HCT116 (cell line): ENCODE measurements around the gene BPIFB3. TPM values are rescaled to one million over a fixed set of nuclear protein-coding genes. Genes with fewer than 3 reads are reported as not detected.

ENCODE experiments used
- ATAC-seq: fragments of 200-7000 bp; cut with Tn5 transposase; 2 replicates; pipeline ENCODE4 v1.9.1; 2020; ENCODE audit warnings: mild to moderate bottlenecking, moderate library complexity
- BruUV-seq: library from RNA; stranded (reverse); fragments of 400-500 nt; replicated peaks from 2 replicates; lab custom pipeline; 2021; lab: Mats Ljungman, UMichigan
- CTCF ChIA-PET: fragments of 300-600 bp; sonication (Branson Sonifier 250); formaldehyde crosslinking; loops from one replicate; lab custom pipeline; 2021; ENCODE audit warnings: antibody characterized with exemption; lab: Charles Lee
- POLR2A ChIA-PET: fragments of 300-600, 350-600 bp; sonication (Branson Sonifier 250); formaldehyde crosslinking; loops from one replicate; lab custom pipeline; 2021; ENCODE audit warnings: antibody characterized with exemption; lab: Charles Lee
- RAD21 ChIA-PET, 2 experiments: fragments of 300-600 bp; sonication (Branson Sonifier 250); formaldehyde crosslinking; loops; one replicate each; lab custom pipeline; 2023; ENCODE audit warnings: low total read pairs in 2 of 2; ENCODE audit not compliant: uncharacterized antibody in 2 of 2, unreplicated experiment in 2 of 2, low non-redundant PET in 1 of 2; lab: Charles Lee
- DNase-seq: peaks from one replicate; pipeline ENCODE4 v3.0.0-alpha.2; 2010; ENCODE audit warnings: low read depth, low spot score
- H2AFZ ChIP-seq: fragments of 200-600 bp; shearing (Covaris generic), sonication (generic); 2 replicates; pipeline ENCODE4 v1.6.1; 2017; ENCODE audit warnings: low read depth, mixed run types, mixed read lengths, antibody characterized with exemption, low read length; ENCODE audit not compliant: poor library complexity, severe bottlenecking
- H3K27ac ChIP-seq: 2 replicates; pipeline ENCODE4 v1.5.1; 2012; ENCODE audit warnings: low read depth, low read length
- H3K27me3 ChIP-seq: fragments of 200-600 bp; sonication (generic); 2 replicates; pipeline ENCODE4 v1.6.1; 2016; ENCODE audit warnings: mixed run types, low read length, mixed read lengths; ENCODE audit not compliant: insufficient read depth
- H3K36me3 ChIP-seq, 2 experiments: fragments of 200-500 bp in 1 of 2; fragments of 200-600 bp in 1 of 2; sonication (Bioruptor generic) in 1 of 2; sonication (generic) in 1 of 2; 2 replicates each; pipeline versions ENCODE4 v1.5.1 to v1.6.1; 2014 to 2016; ENCODE audit warnings: low read length in 2 of 2, inconsistent platforms in 1 of 2, mixed read lengths in 1 of 2, mixed run types in 1 of 2; ENCODE audit not compliant: insufficient read depth in 2 of 2, control insufficient read depth in 1 of 2
- H3K4me1 ChIP-seq, 2 experiments: fragments of 200-600 bp in 1 of 2; sonication (generic) in 1 of 2; 2 replicates each; pipeline versions ENCODE4 v1.5.1 to v1.6.1; 2012 to 2017; ENCODE audit warnings: low read length in 2 of 2, inconsistent platforms in 1 of 2, mild to moderate bottlenecking in 1 of 2, mixed read lengths in 1 of 2, mixed run types in 1 of 2, moderate library complexity in 1 of 2; ENCODE audit not compliant: insufficient read depth in 2 of 2, control insufficient read depth in 1 of 2
- H3K4me2 ChIP-seq: fragments of 200-600 bp; sonication (generic); 2 replicates; pipeline ENCODE4 v1.6.1; 2017; ENCODE audit warnings: mixed run types, low read length, mixed read lengths
- H3K4me3 ChIP-seq, 2 experiments: fragments of 200-600 bp in 1 of 2; sonication (generic) in 1 of 2; replicated peaks in 1 of 2; 2 replicates each; pipeline ENCODE4 v1.5.1; 2011 to 2016; ENCODE audit warnings: low read length in 2 of 2, control low read depth in 1 of 2, low read depth in 1 of 2, mild to moderate bottlenecking in 1 of 2, mixed read lengths in 1 of 2, mixed run types in 1 of 2
- H3K79me2 ChIP-seq: fragments of 200-600 bp; sonication (generic); 2 replicates; pipeline ENCODE4 v1.6.1; 2017; ENCODE audit warnings: mild to moderate bottlenecking, mixed run types, low read length, moderate library complexity, mixed read lengths; ENCODE audit not compliant: insufficient read depth
- H3K9ac ChIP-seq: fragments of 200-600 bp; sonication (generic); 2 replicates; pipeline ENCODE4 v1.6.1; 2016; ENCODE audit warnings: low read length, mixed read lengths
- H3K9me2 ChIP-seq: fragments of 200-600 bp; sonication (generic), shearing (Covaris generic); 2 replicates; pipeline ENCODE4 v1.6.1; 2017; ENCODE audit warnings: mixed run types, mild to moderate bottlenecking, moderate library complexity; ENCODE audit not compliant: insufficient read depth
- H3K9me3 ChIP-seq, 2 experiments: fragments of 200-500 bp in 1 of 2; fragments of 200-600 bp in 1 of 2; sonication (Bioruptor generic) in 1 of 2; sonication (generic) in 1 of 2; 2 replicates each; pipeline ENCODE4 v1.6.1; 2014 to 2017; ENCODE audit warnings: low read length in 2 of 2, mixed read lengths in 2 of 2, inconsistent platforms in 1 of 2, low read depth in 1 of 2, mild to moderate bottlenecking in 1 of 2, mixed run types in 1 of 2, moderate library complexity in 1 of 2; ENCODE audit not compliant: control insufficient read depth in 1 of 2, insufficient read depth in 1 of 2
- H4K20me1 ChIP-seq: fragments of 200-600 bp; sonication (generic), shearing (Covaris generic); 2 replicates; pipeline ENCODE4 v1.6.1; 2017; ENCODE audit warnings: mixed run types, mild to moderate bottlenecking, moderate library complexity; ENCODE audit not compliant: insufficient read depth
- CBX3 ChIP-seq: IDR thresholded peaks from 2 replicates; pipeline ENCODE4 v1.6.1; 2012; ENCODE audit warnings: low read depth
- EZH2 ChIP-seq: fragments of 200-600 bp; sonication (generic); IDR thresholded peaks from 2 replicates; pipeline ENCODE4 v1.6.1; 2017; ENCODE audit warnings: antibody characterized with exemption, mixed run types
- RAD21 ChIP-seq: IDR thresholded peaks from 2 replicates; pipeline ENCODE4 v1.6.1; 2012; ENCODE audit warnings: low read depth, mild to moderate bottlenecking
- intact Hi-C: fragments of 100-400 bp; cut with micrococcal nuclease; formaldehyde crosslinking; loops from 2 replicates; pipeline ENCODE4 v1.10.0; 2022
- total RNA-seq: library from RNA; stranded (reverse); gene quantifications from one replicate; pipeline ENCODE4 v1.2.1, GENCODE V29; 2021; ENCODE audit not compliant: unreplicated experiment
- TF ChIP-seq, protein P1 (sequence below): IDR thresholded peaks from 2 replicates; pipeline ENCODE4 v1.6.1; 2012
- TF ChIP-seq, protein P2 (sequence below), 3 experiments: fragments of 200-600 bp in 1 of 3; sonication (generic) in 1 of 3; IDR thresholded peaks in 2 of 3; conservative IDR thresholded peaks in 1 of 3; 2 replicates each; pipeline ENCODE4 v1.5.1; 2012 to 2017; ENCODE audit warnings: low read depth in 2 of 3, low read length in 2 of 3, antibody characterized with exemption in 1 of 3, borderline replicate concordance in 1 of 3, control low read depth in 1 of 3, mild to moderate bottlenecking in 1 of 3, mixed read lengths in 1 of 3, mixed run types in 1 of 3, moderate library complexity in 1 of 3; ENCODE audit not compliant: insufficient read depth in 1 of 3

Gene BPIFB3
- total RNA-seq, 1 experiment from 2014 or later = not detected

DNA sequence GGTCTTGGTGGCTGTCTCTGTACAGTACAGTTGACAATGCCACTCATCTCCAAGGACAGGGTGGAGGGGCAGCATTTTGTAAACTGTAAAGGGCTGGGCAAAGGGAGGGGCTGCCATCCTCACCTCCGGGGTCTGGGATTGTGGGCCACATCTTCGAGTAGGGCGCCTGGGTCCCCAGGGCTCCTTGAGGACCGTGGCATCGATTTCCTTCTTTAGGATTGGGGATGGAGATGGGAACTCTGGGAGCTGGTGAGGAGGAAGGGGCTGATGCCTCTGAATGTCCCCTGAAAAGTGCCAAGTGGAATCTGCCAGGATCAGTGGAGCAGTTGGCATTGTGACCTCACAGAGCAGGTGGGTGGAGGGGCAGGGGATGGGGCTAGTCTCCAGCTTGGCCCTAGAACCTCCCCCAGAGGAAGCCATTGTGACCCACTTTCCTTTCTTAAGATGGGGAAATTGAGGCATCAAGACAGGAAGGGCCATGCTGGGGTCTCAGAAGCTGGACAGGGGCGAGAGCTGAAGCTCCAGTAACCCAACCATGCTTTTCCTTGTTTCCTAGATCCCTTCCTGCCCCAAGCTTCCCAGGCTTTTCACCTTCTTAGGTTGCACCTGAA lies 49.5 kb upstream of the BPIFB3 start, which contains the start of gene SUN5 (continued):
- TF ChIP-seq, protein P1, sequence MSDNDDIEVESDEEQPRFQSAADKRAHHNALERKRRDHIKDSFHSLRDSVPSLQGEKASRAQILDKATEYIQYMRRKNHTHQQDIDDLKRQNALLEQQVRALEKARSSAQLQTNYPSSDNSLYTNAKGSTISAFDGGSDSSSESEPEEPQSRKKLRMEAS = no peak
- no peak for TF ChIP-seq EZH2

DNA sequence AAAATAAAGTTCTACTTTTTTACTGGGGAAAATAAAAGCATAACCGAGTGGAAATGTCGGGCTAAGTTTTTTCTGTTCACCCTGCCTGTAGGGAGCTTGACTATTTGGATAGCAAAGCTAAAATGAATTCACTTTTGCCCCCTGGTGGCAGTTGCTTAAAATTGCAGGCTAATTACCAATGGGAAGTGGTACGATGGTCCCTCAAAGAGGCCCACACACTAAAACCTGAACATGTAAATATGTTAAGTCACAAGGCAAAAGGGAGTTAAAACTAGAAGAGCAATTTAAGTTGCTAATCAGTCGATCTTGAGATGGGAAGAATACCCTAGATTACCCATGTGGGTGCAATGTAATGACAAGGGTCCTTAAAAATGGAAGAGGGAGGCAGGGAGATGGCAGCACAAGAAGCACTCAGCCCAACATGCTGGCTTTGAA lies 48.6 kb upstream of the BPIFB3 start:
- ATAC-seq = peak; percentile 65; the same call in 1 of the 2 replicates
- Histone ChIP-seq H3K9ac (no peak overlapping the region), H3K9me2 (no peaks in the 10 kb centered on the region), H4K20me1 (no peaks in the 10 kb centered on the region), H3K4me1 (peaks cover 0 to 3% of the 10 kb centered on the region in 2 experiments; a peak in 1 of 4 replicates), H2AFZ (no peak overlapping the region), H3K4me2 (no peak overlapping the region), H3K9me3 (no peaks in the 10 kb centered on the region), H3K79me2 (no peaks in the 10 kb centered on the region), H3K36me3 (no peaks in the 10 kb centered on the region), H3K27me3 (no peaks in the 10 kb centered on the region), H3K27ac (no peak overlapping the region), H3K4me3 (no peak overlapping the region)
- intact Hi-C loops = no loop called here
- POLR2A ChIA-PET = no interaction called here
- DNase-seq = peak; percentile 6
- TF ChIP-seq, protein P2, sequence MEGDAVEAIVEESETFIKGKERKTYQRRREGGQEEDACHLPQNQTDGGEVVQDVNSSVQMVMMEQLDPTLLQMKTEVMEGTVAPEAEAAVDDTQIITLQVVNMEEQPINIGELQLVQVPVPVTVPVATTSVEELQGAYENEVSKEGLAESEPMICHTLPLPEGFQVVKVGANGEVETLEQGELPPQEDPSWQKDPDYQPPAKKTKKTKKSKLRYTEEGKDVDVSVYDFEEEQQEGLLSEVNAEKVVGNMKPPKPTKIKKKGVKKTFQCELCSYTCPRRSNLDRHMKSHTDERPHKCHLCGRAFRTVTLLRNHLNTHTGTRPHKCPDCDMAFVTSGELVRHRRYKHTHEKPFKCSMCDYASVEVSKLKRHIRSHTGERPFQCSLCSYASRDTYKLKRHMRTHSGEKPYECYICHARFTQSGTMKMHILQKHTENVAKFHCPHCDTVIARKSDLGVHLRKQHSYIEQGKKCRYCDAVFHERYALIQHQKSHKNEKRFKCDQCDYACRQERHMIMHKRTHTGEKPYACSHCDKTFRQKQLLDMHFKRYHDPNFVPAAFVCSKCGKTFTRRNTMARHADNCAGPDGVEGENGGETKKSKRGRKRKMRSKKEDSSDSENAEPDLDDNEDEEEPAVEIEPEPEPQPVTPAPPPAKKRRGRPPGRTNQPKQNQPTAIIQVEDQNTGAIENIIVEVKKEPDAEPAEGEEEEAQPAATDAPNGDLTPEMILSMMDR (IDR thresholded peaks at IDR 0.05 in 2 of 3, conservative IDR thresholded peaks at IDR 0.05 in 1 of 3; ENCODE audit: borderline replicate concordance in 1 of 3, insufficient read depth in 1 of 3, low read depth in 2 of 3, low read length in 2 of 3) = peak; percentile 23 to 87 (median 62); a peak in 5 of 6 replicates
- TF ChIP-seq CBX3 (no peak), RAD21 (peak; percentile 38)
- CTCF ChIA-PET = interaction anchor here (1.0 to 1.7 kb wide), 4 partner anchors 10 to 103 kb away, joined by 3 to 5 read pairs (median 4); no protein-coding TSS in a partner anchor
- RAD21 ChIA-PET = no interaction called here
- BruUV-seq = no TSS peak
